ENCODE measurements around the gene ADAT2.

ADAT2 gene

GRCh38 chr6:143396497-143397226 is 53.8 kb downstream of the ADAT2 start:
- no peak for FAIRE-seq

- FAIRE-seq, result no peak
Observed at GRCh38 chr6:143395699-143396098, 54.8 kb downstream of the ADAT2 start.

DNA sequence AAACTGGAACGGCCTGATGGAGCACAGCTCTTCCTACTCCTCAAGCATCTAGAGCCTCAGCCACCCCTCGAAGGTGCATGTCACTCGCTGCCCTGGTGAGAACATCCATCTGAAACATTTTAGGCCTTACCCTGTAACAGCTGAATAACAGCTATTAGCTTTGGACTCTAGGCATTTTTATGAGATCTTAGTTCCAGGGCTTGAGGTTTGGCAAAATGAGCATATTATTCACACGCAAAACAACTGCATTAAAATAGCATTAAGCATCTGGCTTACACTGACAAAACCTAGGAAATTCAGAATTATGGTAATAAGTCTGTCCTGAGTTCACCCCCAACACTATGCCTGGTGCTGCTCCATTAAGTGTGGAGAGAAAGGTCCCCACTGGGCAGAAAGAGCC is 56.1 kb downstream of the ADAT2 start:
- no peak for FAIRE-seq

- no peak for FAIRE-seq
Observed at GRCh38 chr6:143390278-143390677, 60.2 kb downstream of the ADAT2 start.

- no peak for FAIRE-seq
Observed at GRCh38 chr6:143385636-143386035, 64.9 kb downstream of the ADAT2 start.

GRCh38 chr6:143376861-143377260 is 73.6 kb downstream of the ADAT2 start:
- no peak for FAIRE-seq

DNA sequence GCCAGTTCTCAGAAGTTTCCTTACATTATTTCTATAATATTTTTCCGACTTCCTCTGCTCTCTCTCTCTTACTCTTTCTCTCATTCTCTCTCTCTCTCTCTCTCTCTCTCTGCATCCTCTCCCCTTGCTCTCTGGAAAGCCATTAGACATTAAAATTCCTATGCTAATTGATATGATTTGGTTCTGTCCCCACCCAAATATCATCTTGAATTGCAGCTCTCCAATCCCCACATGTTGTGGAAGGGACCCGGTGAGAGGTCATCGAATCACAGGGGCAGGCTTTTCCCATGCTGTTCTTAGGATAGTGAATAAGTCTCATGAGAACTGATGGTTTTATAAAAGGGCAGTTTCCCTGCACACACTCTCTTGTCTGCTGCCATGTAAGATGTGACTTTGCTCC is 74.1 kb downstream of the ADAT2 start:
- FAIRE-seq, result no peak

DNA sequence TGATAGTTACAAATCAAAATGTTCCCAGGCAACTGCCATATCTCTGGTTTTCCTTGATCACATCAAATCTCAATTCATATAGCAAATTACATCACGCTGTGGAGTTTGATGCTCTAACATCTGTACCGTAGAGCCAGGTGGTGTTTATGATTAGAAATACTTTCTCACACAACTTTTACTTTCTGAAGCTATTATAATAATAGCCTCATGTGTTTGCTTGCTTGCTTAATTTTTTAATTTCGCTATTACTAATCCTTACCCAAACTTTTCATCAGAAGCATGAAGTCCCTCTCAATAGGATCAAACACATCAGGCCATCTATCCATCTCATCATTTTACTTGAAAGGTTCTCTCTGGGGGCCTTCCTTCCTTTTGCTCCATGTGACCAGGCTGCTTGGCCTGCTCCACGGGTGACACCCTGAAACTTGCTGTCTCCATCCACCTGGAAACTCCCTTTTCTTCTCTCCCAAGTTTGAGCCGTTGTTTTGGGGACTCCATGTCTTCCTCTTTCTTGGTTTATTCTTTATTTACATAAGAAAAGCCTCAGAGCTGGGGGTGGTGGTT is 75.4 kb downstream of the ADAT2 start:
- FAIRE-seq, result no peak

DNA sequence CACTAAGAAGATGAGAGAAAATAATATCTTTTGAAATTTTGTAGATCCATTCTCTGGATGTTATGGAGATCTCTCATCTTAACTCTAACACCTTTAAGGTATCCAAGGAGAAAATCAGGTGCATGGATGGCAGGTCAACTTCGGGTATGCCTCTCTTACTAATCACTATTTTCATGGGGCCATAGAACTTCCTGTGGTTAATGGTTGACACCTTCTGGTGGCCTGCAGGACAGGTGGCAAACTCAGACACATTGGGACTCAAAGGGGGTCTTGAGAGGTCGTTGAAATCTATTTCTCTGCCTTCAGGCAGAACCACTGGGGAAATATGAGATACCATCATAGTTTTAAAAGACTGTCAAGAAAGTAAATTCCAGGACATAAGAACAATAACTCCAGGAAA is 76.5 kb downstream of the ADAT2 start:
- no peak for FAIRE-seq
